ENCODE results near the gene CCL26.

The CCL26 gene

DNA sequence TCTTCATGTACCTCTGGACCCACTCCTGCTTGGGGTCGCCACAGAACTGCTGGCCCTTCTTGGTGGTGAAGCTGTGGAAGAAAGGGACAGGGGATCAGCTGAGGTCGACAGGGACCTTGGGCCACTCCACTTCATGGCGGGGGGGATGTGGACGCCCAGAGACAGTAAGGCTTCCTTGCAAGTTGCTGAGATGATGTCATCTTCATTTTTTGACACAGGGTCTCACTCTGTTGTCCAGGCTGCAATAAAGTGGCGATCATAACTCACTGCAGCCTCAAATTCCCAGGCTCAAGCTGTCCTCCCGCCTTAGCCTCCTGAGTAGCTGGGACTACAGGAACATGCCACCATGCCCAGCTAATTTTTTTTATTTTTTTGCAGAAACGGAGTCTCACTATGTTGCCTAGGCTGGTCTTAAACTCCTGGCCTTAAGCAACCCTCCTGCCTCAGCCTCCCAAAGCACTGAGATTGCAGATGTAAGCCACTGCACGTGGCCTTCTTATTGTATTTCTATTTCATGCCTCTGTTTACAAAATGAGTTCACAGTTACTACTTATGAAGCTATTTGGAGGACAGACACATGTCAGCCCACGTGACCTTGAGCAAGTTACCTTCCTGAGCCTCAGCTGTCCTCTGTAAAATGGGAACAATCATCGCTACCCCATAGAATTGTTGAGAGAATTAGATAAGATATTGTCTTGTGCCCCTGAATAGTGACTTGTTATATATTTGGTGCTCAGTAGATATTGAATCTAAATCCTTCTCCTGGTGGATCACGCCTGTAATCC, 40.1 kb upstream of the CCL26 start:
- no peak for ATAC-seq
- TF ChIP-seq, protein P1, sequence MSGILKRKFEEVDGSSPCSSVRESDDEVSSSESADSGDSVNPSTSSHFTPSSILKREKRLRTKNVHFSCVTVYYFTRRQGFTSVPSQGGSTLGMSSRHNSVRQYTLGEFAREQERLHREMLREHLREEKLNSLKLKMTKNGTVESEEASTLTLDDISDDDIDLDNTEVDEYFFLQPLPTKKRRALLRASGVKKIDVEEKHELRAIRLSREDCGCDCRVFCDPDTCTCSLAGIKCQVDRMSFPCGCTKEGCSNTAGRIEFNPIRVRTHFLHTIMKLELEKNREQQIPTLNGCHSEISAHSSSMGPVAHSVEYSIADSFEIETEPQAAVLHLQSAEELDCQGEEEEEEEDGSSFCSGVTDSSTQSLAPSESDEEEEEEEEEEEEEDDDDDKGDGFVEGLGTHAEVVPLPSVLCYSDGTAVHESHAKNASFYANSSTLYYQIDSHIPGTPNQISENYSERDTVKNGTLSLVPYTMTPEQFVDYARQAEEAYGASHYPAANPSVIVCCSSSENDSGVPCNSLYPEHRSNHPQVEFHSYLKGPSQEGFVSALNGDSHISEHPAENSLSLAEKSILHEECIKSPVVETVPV (CRISPR knock-in tag; IDR thresholded peaks at IDR 0.05) = no peak

DNA sequence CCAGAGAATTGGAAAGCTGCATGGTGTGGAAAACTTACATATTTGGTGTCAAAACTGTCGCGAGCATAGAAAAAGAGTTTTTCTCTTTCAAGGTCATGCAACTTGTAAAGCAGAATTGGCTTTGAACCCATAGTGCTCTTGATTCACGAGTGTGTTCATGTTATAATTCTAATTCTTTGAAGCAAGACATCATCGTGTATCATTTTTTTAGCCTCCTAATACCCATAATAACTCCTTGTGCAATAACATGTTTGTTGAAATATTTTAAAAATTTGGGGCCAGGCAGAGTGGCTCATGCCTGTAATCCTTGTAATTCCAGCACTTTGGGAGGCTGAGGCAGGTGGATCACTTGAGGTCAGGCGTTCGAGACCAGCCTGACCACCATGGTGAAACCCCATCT, 37.4 kb upstream of the CCL26 start:
- ATAC-seq = no peak
- TF ChIP-seq SNAI2 (CRISPR knock-in tag; IDR thresholded peaks at IDR 0.05) = no peak
- no peak for TF ChIP-seq RARB (CRISPR knock-in tag; IDR thresholded peaks at IDR 0.05)
- TF ChIP-seq ISL1 (CRISPR knock-in tag; IDR thresholded peaks at IDR 0.05) = no peak
- no peak for TF ChIP-seq ZNF70 (CRISPR knock-in tag; IDR thresholded peaks at IDR 0.05)

DNA sequence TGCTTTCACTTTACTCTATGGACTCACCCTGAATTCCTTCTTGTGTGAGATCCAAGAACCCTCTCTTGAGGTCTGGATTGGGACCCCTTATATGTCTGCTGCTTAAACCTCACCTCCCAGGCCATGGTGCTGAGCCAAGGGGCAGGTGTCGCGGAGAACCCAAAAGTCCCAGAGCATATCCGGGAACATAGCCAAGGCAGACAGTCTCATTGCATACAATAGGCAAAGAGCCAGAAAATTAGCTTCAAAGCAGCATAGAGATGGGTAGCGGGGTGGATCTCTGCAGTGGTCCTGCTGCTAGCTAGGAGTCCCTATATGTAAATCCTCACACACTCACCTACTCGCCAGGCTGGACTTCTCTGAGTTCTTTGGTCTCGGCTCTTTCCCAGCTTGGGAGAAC, 36.1 kb upstream of the CCL26 start:
- TF ChIP-seq ZFP30 (CRISPR knock-in tag; IDR thresholded peaks at IDR 0.05) (no peak), RARB (CRISPR knock-in tag; IDR thresholded peaks at IDR 0.05) (no peak), SNAI2 (CRISPR knock-in tag; IDR thresholded peaks at IDR 0.05) (no peak), TOX (CRISPR knock-in tag; IDR thresholded peaks at IDR 0.05; ENCODE audit: borderline replicate concordance) (no peak), ZFP3 (CRISPR knock-in tag; IDR thresholded peaks at IDR 0.05) (peak; percentile 80)
- TF ChIP-seq, protein P1 (CRISPR knock-in tag; IDR thresholded peaks at IDR 0.05) = no peak
- no peak for ATAC-seq

DNA sequence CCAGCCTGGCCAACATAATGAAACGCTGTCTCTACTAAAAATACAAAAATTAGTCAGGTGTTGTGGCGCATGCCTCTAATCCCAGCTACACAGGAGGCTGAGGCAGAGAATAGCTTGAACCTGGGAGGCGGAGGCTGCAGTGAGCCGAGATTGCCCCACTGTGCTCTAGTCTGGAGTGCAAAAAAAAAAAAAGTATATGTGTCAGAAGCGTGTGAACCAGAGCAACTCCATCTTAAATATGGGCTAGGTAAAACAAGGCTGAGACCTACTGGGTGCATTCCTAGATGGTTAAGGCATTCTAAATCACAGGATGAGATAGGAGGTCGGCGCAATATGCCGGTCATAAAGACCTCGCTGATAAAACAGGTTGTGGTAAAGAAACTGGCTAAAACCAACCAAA, 35.4 kb upstream of the CCL26 start:
- ATAC-seq = no peak

DNA sequence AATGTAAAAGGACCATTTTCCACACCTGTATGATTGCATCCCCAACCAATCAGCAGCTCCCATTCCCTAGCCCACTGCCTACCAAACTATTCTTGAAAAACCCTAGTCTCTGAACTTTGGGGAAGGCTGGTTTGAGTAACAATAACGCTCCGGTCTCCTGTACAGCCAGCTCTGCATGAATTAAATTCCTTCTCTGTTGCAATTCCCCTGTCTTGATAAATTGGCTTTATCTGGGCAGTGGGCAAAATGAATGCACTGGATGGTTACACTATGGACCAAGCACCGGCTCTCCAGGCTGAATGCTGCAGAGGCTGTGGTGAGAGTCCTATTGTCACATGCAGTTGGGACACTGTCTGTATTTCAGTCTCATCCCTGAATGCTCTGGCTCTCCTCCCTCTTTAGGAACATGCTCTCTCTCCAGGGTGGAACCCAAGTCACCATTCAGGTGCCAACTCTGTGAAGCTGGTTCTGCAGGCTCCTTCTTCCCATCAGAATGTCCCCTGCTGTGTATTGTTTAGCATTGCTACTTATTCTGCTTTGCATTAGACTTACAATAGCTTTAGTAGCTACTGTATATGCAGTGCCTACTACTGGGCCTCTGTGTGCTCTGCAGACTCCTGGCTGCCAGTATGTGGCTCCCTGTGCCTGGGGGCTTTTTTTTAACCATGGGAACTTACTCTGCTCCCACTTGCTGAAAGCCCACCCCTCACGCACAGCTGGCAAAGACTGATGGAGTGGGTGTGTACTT, 34.7 kb upstream of the CCL26 start:
- no peak for TF ChIP-seq RARB (CRISPR knock-in tag; IDR thresholded peaks at IDR 0.05)
- no peak for TF ChIP-seq ZFP30 (CRISPR knock-in tag; IDR thresholded peaks at IDR 0.05)
- no peak for TF ChIP-seq SNAI2 (CRISPR knock-in tag; IDR thresholded peaks at IDR 0.05)
- TF ChIP-seq BACH2 (CRISPR knock-in tag; IDR thresholded peaks at IDR 0.05; ENCODE audit: borderline replicate concordance) = no peak
- no peak for TF ChIP-seq ZNF70 (CRISPR knock-in tag; IDR thresholded peaks at IDR 0.05)
- no peak for TF ChIP-seq ZC3H10 (CRISPR knock-in tag; IDR thresholded peaks at IDR 0.05)
- no peak for TF ChIP-seq PPARA (CRISPR knock-in tag; IDR thresholded peaks at IDR 0.05; ENCODE audit: borderline replicate concordance)
- TF ChIP-seq ZNF565 (CRISPR knock-in tag; conservative IDR thresholded peaks at IDR 0.05; ENCODE audit: low read depth) = no peak
- no peak for TF ChIP-seq ZNF8 (CRISPR knock-in tag; IDR thresholded peaks at IDR 0.05)
- TF ChIP-seq TCF4 (CRISPR knock-in tag; IDR thresholded peaks at IDR 0.05; ENCODE audit: borderline replicate concordance) = no peak
- no peak for TF ChIP-seq ZFP3 (CRISPR knock-in tag; IDR thresholded peaks at IDR 0.05)
- no peak for TF ChIP-seq TOX (CRISPR knock-in tag; IDR thresholded peaks at IDR 0.05; ENCODE audit: borderline replicate concordance)
- no peak for ATAC-seq

More for the DNA sequence above, 35.4 kb upstream of the CCL26 start:
- TF ChIP-seq OSR1 (CRISPR knock-in tag; IDR thresholded peaks at IDR 0.05) (no peak), ESRRG (CRISPR knock-in tag; IDR thresholded peaks at IDR 0.05) (no peak), TOX (CRISPR knock-in tag; IDR thresholded peaks at IDR 0.05; ENCODE audit: borderline replicate concordance) (no peak), ARNTL (CRISPR knock-in tag; IDR thresholded peaks at IDR 0.05; ENCODE audit: borderline replicate concordance, low read depth) (no peak), GLIS3 (CRISPR knock-in tag; IDR thresholded peaks at IDR 0.05) (no peak), ZFP30 (CRISPR knock-in tag; IDR thresholded peaks at IDR 0.05) (no peak), TCF4 (CRISPR knock-in tag; IDR thresholded peaks at IDR 0.05; ENCODE audit: borderline replicate concordance) (no peak), CSDC2 (CRISPR knock-in tag; IDR thresholded peaks at IDR 0.05) (no peak), ZFP3 (CRISPR knock-in tag; IDR thresholded peaks at IDR 0.05) (no peak)
- TF ChIP-seq, protein P2, sequence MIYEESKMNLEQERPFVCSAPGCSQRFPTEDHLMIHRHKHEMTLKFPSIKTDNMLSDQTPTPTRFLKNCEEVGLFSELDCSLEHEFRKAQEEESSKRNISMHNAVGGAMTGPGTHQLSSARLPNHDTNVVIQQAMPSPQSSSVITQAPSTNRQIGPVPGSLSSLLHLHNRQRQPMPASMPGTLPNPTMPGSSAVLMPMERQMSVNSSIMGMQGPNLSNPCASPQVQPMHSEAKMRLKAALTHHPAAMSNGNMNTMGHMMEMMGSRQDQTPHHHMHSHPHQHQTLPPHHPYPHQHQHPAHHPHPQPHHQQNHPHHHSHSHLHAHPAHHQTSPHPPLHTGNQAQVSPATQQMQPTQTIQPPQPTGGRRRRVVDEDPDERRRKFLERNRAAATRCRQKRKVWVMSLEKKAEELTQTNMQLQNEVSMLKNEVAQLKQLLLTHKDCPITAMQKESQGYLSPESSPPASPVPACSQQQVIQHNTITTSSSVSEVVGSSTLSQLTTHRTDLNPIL (CRISPR knock-in tag; IDR thresholded peaks at IDR 0.05; ENCODE audit: low read depth) = no peak

All from SK-N-SH treated with all-trans-retinoic acid at 6 μM for 48 hours (cell line).